ENCODE results near the gene KCNQ1. TPM values are rescaled to one million over a fixed set of nuclear protein-coding genes. Genes with fewer than 3 reads are reported as not detected.

KCNQ1 gene
- total RNA-seq, 3 donors from 2014 or later (not counting 1 experiment from before 2014, with no cell fraction given): 1.9 to 7.8 (median 3.3) TPM

DNA sequence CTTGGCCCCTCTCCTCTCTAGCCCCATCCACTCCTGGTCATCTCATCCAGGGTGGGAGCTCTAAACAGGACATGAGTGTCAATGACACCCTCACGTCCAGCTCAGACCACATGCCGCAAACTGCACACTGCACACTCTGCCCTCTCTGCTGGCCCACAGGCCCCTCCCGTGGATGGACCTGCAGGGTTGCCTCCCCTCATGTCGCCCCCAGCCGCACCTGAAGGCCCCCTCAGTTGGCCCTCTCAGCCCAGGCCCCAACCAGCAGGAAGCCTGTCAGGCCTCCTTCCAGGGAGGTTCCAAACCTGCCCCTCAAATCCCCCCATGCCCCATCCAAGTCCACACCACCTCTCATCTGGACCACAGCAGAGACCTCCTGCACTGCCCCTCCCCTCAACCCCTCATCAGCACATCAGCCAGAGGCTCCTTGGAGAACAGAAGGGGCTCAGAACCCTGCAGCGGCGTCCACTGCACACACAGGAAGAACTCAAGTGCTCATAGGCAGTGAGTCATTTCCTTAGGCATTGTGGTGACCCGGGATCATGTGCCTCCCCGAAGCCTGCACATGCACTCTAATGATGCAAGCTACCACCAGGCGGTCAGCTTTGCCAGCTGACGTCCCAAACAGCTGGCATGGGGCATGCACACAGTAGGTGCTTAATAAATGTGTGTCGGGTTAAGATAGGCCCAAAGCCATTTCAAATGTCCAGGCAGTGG, 453.7 kb downstream of the KCNQ1 start:
- WGBS (ENCODE audit: insufficient coverage): 29% methylated on average over 12 of the region's 12 CpGs
- Mint-ChIP-seq H3K4me1 (peaks cover 32 to 53% of the 10 kb centered on the region in 2 donors), H3K4me3 (peak overlapping the region; percentile 91), H3K27me3 (ENCODE audit: low read depth in 2 of 2) (no peaks in the 10 kb centered on the region), H3K27ac (peak overlapping the region; percentile 92 to 99), H3K36me3 (no peaks in the 10 kb centered on the region), H3K9me3 (no peaks in the 10 kb centered on the region)
- DNase-seq (peak; percentile 72 to 82), ATAC-seq (peak; percentile 74 to 78 (median 76))
- no peaks in the 10 kb centered on the region for H3K36me3 ChIP-seq (ENCODE audit: control insufficient read depth, insufficient read depth, low read length)
- intact Hi-C loops (cut with micrococcal nuclease): loop anchor here (5.0 kb wide), 1 partner anchor 34 kb away; no protein-coding TSS in a partner anchor
- TF ChIP-seq CTCF (IDR thresholded peaks at IDR 0.05): no peak
- peak overlapping the region; percentile 72 for H3K27ac ChIP-seq (ENCODE audit: low read length)
- no peaks in the 10 kb centered on the region for H3K27me3 ChIP-seq (ENCODE audit: control insufficient read depth, insufficient read depth, low read length)
- H3K4me3 ChIP-seq (ENCODE audit: low read length): peak overlapping the region; percentile 29
- peaks cover 53% of the 10 kb centered on the region for H3K4me1 ChIP-seq (ENCODE audit: control insufficient read depth, insufficient read depth, low read length)
- H3K9me3 ChIP-seq (ENCODE audit: control insufficient read depth, insufficient read depth, low read length): no peaks in the 10 kb centered on the region

Other genes starting within 250 kb of the KCNQ1 start
- 10 to 100 TPM; 10.8 to 16.8 (median 16.0) TPM for gene ASCL2, start 174.4 kb upstream of the KCNQ1 start, total RNA-seq
- gene C11orf21, start 143.1 kb upstream of the KCNQ1 start, total RNA-seq: 100 to 1,000 TPM; 227 to 325 (median 237) TPM
- 100 to 1,000 TPM; 268 to 327 (median 299) TPM for gene TSPAN32, start 143.0 kb upstream of the KCNQ1 start, total RNA-seq
- gene CD81, start 67.7 kb upstream of the KCNQ1 start, total RNA-seq: 100 to 1,000 TPM; 263 to 292 (median 263) TPM
- gene TSSC4, start 44.3 kb upstream of the KCNQ1 start, total RNA-seq: 10 to 100 TPM; 52.8 to 67.9 (median 59.3) TPM
- gene TRPM5, start 494 bp upstream of the KCNQ1 start, total RNA-seq: not detected